Stimulated activated CD4-positive, alpha-beta T cell treated with anti-CD3 and anti-CD28 coated beads, TNF-alpha, amount 100 ng/mL, for 24 hours (primary cell): ENCODE data around the gene HLA-DMB.
A peak's percentile ranks its signal among the peaks of the same experiment; 100 is the strongest.

Experiments used
- DNase-seq, 3 experiments: peaks; one replicate each; pipeline ENCODE4 v3.0.0-alpha.2; 2020; ENCODE audit warnings: low read depth in 3 of 3

Gene HLA-DMB

DNA sequence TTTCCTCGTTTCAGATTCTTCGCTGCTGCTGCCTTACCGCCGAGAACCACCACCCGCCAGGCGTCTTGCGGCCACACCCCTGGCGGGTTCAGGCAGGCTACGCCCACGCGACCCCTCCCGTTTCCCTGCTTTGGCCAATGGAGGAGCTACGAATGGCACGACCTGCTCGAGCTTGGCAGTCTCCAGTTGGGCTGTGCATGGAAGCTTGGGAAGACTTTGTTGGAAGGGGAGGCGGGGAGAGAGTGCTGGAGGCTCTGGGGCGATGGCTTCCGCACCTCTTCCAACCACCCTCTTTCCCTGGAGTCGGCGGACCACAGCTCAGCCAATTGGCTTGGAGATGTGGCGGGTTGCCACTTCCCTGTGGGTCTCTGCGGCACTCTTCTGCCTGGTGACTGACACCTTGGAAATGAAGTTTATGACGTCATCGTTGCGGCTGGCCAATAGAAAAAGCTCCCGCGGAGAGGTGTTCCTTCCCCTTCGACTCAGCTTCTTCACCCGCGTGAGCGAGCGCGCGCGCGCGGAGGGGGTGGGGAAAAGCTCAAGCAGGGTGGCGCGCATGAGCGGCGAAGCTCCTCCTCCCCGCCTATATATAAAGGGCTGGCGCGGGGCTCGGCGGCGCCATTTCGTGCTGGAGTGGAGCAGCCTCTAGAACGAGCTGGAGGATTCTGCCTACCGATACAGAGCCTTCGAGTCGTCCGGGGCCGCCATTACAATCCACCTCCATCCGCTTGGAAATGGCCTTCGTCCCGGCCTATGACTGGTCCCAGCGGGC lies 30.9 kb upstream of the HLA-DMB start:
- peak; percentile 98 to 99 (median 99) for DNase-seq

DNA sequence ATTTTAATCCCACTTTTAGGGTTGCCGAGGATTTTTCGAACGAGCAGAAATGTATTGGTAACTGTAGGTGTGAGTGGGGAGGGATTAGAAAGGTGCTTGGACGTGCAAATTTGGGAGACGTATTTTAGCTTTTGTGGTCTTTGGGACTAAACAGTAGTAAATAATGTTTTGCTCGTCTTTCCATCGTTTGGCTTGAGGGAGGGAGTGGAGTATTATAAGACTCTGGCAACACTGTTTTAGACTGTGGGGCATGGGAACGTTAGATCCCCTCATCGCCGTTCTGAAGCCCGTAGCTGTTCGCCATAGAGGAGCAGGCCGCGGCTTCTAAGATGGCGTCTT lies 30.4 kb upstream of the HLA-DMB start:
- DNase-seq: no peak

DNA sequence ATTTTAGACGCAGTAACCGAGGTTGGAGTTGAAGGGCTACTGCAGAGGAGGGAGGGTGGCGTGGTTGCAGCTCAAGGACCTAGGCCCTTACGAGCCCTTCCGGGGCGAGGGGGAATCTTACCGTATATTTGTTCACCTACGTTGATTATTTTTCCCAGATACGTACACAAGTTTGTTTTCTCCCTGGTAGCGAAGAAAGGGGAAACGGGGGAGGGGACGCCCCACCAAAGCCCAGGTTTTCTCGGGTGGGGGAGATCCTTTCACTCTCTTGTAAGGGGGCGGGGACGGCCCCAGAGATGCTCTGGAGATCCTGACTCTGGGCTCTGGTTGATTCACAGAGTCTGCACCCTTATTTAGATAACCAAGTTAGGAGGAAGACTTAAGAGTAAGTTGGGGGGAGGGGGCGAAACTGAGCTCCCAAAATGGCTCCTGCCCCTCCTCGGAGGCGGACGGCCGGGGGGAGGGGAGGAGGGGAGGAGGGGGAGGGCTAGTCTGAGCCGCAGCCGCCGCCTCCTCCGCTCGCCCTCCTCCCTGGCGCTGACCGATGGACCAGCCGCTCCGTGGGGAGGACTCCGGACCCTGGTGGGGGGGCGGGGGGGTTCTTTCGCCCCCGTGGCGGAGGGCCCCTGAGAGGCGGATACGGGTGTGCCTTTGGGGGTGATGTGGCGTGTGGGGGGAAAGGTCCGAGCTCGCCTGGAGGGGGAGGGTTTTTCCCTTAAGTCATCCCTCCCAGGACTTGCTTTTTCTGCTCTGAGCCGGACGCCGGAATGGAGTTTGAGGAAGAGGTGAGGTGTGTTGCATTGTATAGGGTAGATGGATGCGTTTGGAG lies 29.8 kb upstream of the HLA-DMB start:
- DNase-seq: peak; percentile 71 to 84 (median 84)

DNA sequence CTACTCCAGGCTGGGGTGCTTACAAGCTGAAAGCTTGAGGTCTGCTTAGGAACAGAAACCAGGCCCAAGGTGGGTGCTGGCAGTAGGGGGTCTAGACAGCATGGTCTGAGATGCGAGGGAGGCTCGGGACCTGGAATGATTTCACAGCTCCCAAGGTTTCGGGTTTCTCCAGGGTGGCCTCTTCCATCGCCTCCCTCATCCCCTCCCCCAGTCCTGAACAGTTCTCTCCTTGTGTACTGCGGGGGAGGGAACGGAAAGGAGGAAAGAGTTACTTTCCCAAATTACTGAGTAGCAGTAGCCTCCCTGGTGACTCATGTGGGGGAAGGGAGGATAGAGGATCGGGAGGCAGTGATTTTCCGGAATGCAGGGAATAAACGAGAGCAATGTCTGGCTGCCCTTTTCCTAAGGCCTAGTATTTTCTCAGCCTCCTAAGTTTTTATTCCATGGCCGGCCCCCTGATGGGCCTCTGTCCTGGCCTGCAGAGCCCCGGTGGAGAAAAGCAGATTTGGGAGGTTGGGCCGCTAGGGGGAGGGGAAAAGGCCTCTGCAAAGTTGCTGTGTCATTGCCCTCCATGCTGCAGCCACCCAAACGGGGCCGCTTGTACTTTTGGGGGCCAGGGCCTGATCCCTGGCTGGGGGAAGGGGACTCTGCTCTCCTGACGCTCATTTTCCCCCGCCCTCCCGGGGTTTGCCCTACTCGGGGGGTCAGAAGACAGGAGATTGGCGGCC lies 29.0 kb upstream of the HLA-DMB start:
- DNase-seq: peak; percentile 62 to 74 (median 65)

DNA sequence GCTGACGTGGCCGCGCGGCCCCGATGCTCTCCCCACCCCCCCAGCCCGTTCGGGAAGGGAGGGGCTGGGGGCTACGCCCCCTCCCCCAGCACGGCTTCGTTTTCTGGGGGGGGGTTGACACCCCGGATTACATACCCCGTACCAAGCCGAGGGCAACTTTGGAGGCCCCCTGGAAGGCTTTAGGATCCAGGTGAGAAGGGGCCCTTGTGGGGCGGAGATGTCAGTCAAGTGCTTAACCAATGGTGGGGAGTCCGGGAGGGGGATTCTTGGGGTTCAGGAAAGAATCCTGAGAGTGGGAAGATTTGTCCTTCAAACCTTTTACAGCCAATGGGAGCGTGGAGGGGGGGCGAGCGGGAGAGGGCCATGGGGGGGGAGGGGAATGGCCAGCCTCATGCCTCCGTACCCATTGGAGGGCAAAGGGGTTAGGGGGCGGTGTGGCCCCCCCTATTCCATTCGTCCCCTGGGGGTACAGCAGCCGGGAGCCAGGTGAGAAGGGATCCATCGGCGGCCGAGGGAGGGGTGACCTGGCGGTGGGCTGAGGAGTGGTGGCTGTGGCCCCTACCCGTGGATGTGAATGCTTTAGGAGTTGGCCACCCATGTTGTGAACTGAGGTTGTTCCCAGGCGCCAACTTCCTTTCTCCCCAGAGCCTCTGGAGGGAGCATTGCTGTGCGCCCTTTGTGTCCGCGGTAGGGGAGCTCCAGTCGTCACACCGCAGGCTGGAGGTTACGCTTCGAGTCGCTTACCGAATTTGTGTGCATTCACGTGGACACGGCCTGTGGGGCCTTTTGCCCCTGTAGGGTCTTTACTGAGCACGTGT lies 28.2 kb upstream of the HLA-DMB start:
- DNase-seq: peak in 2 of 3 experiments; percentile 66 to 70

DNA sequence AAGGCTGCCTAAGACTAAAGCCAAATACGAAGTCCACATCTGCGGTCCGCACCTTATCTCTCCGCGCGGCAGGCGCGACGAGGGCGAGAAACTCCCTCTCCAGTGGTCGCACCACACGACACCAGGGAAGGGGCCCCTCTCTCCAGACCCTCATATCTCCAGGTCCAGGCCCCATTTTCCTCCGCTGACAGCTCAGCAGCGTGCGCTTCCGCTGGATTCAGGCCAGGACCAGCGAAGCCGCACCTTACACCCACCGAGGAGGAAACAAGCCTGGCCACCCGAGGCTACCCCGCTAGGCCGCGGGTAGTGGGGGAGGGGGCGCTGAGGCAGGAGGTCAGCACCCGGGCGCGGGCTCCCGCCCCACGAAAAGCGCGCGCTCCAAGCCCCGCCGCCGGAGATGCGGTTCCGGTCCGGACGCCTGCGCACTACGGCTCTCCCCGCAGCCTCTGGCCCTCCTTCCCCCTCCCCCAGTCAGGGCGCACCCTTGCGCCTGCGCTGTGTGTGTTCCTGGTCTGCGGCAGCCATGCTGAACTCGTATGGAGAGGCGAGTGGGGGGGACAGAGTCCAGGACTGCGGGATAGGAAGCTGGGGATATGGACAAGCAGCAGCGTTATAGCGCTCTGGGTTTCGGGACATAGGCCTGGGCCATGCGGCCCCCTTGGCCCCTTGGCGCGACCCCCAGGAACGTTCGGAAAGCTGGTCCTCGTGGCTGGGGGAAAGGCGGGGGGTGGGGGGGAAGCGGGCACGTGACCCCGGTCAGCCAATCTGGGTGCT lies 27.5 kb upstream of the HLA-DMB start, which contains the start of gene BRD2:
Gene BRD2 (plus strand): TSS at position 502 of the 774 bp plus-strand sequence. CDS start 4,305 bp downstream, outside the sequence.
- DNase-seq: peak; percentile 93 to 95 (median 94)

DNA sequence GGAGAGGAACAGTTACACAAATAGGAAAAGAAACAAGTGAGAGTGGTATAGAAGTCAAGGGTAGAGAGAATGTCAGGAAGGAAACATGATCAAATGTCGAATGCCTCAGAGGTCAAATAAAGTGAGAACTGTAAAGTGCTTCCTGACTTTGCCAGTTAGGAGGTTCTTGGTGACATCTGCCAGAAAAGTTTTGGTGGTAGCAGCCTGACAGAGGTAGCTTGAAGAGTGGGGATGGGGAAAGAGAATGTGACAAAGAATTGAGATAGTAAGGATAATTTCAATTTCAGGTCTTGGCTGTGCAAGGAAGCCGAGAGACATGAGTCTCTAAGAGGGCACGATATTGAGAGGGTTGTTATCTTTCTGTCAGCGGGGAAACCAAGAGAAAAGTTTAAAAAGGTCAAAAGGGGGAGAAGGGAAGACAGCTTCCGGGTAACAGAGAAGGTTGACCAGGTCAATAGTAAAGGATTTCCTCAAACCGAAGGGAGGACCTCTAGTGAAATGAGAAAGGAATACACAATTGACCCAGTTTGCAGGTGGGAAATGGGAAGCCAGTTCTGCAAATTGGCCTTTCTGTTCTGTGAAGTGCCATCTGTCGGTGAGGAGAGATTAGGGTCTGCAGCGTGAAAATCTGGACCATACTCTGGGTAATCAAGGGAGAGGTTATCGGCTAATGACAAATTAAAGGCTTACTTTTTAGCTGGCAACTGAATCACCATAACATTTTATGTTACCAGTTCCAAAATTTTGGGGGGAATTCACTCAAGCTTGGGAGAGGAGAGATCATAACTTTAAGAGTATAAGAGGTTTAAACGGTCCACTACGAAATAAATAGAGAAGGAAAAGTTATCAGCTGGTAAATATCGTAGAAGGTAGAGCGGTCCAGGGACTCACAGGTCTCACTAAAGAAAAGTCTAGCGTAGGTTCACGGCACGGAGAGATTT lies 26.6 kb upstream of the HLA-DMB start:
- DNase-seq: no peak

DNA sequence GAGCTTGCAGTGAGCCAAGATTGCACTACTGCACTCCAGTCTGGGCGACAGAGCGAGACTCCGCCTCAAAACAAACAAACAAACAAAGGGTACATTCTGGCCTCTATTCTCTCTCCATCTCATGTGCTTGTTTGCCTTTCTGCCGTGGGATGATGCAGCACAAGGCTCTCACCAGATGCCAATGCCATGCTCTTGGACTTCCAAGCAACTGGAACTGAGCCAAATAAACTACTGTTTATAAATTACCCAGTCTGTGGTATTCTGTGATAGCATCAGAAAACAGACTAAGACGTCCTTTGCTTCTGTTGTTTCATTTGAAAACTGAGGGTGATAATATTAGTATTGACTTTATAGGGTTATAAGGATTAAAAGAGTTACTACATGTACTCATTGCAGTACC lies 23.9 kb upstream of the HLA-DMB start:
- no peak for DNase-seq

DNA sequence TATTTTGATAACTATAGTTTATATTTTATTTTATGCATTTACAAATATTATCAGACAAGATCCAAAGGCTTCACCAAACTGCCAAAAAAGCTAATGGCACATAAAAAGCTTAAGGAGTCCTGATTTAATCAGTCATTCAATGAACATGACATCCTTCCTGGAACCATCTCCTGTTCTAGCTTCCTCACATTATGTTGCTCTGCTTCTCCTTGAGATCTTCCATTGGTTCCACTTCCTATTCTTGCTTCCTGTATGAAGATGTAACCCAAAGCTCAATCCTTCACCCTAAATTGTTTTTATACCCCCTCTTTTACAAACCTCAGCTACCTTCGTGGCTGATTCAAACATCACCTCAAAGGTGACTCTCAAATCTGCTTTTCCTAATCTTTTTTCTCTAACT lies 23.0 kb upstream of the HLA-DMB start:
- no peak for DNase-seq

DNA sequence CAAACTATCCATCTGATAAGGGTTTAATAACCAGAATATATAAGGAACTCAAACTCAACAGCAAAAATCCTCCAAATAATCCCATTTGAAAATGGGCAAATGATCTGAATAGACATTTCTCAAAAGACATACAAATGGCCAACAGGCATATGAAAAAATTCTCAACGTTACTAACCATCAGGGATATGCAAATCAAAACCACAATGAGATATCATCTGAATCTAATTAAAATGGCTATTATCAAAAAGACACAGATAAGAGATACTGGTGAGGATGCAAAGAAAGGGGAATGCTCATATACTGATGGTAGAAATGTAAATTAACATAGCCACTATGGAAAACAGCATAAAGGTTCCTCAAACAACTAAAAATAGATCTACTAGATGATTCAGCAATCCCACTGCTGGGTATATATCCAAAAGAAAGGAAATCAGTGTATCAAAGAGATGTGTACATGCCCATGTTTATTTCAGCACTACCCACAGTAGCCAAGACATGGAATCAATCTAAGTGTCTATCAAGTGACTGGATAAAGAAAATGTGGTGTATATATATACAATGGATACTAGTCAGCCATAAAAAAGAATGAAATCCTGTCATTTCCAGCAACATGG lies 21.5 kb upstream of the HLA-DMB start:
- no peak for DNase-seq

DNA sequence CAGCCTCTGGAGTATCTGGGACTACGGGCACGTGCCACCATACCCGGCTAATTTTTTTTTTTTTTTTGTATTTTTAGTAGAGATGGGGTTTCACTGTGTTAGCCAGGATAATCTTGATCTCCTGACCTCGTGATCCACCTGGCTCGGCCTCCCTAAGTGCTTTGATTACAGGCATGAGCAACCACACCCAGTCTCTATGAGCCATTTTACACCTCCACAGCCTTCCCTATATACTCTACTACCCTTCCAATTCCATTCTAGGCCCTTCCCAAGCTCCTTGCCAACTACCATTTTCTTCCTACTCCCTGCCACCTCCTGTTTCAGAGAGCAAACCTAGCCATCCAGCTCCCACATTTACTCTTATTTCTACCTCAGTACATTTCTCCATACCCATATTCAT lies 19.7 kb upstream of the HLA-DMB start:
- no peak for DNase-seq

DNA sequence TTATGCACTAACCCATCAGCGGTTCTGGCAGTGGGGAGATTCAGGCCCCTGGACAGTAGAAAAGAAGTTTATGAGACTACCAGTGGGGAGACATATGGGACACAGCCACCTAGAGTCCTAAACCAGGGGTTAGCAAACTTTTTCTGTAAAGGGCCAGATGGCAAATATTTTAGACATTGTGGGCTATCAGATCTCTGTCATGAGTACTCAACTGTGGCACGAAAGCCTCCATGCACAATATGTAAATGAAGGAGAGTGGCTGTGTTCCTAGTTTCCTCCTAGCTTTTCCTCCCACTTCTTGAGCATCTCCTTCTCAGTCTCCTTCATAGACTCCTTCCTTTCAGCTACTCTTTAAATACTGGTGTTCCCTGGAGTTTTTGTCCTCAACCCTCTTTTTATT lies 15.3 kb upstream of the HLA-DMB start:
- DNase-seq: no peak

DNA sequence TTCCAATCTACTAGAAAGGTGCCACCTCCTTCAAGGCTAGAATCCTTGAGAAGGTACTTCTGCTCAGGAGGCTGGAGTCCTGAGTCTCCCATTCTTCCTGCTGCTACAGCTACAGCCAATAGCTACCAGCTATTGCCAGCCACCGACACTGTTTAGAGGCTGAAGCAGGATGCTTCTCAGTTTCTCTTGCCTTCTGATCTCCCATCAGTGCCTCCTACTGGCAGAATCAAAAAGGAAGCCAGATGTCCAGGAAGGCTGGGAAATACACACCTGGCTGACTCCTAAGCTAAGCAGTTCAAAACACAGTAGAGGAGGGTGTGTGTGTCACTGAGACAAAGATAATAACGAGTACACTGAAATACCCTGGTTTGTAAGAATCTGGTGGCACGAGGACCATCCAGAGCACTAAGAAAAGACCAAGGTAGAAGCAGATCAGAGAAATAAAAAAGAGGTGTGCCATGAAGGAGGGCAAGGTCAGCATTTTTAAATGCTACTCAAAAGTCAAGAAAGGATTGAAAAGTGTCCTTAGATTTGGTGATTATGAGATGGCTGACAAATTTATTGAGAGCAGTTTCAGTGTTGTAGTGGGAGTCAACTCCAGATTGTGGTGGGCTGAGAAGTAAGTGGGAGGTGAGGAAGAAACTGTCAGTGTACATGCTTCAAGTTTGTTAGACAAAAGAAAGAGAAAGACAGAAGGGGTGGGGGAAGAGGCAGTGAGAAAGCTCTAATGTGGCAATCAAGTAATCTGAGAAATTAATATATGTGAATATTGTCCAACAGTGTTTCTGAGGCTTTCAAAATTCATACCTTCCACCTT lies 14.4 kb upstream of the HLA-DMB start:
- DNase-seq: no peak

DNA sequence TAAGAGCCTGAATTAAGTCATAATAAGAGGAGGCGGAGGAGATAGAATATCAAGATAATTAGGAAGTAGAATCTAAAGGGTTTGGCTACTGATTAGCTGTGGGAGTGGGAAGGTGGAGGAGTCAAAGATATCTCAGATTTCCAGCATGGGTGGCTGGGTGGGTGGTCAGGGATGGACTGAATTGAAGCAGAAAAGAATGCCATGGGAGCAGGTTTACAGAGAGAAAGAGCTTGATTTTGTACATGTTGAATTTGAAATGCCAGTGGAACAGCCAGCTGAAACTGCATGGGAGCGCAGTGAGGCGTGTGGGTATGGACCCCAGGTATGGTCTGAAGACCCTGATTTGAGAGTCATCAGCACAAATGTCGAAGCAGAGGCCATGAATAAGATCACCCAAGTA lies 13.4 kb upstream of the HLA-DMB start:
- no peak for DNase-seq

DNA sequence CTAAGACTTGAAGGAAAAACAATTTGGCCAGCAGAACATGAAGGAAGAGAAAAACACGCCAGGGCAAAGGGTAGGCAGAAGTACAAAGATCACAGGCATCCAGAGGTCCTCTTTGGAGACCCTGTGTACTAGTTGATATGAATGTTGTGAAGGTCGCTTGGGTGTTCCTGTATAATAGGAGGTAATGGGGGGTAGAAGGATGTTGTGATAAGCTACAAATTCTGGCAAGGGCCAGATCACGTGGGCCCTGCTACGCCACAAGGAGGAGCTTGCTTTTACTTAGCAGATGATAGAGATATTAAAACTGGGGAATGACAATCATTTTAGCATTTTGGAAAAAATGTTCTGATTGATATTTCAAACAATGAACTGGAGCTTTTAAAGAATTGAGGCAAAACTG lies 12.9 kb upstream of the HLA-DMB start:
- no peak for DNase-seq

DNA sequence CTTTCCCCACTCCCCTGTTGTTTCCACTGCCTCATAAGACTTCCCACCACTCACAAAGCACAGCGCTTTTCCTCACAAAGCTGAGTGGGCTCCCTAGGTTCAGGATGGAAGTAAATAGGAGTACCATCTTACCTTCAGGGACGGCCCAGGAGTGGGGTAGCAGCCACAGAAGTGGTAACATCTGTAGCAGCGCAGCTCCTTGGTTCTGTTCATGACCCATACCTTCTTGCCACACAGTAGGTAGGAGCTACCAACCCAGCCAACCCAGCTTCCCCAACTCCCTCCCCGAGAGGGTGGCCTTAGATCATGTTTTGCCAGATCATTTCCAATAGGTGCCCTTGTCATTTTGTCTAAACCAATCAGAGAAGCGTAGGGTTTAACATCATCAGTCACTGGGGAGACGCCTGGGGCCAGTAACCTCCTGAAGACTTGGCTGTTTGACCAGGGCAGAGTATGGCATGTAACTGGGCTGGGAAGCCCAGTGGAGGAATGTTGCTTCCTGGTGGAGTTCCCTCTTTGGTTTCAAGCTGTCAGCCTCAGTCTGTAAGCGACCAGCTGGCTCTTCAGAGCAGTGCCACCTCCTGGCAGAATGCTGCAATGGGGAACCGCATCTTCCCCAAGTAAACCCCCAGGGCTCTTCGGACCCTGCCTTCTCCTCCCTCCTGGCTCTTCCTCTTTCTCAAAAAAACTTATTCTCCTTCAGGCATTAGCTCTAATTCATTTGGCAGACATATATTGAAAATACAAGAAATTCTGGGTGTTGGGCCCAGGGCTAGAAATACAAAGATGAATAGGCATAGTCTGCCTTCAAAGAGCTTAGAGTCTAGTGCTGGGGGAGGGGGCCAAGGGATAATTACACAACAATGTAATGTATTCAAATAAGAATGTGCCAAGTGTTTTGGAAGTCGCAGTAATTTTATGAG lies 12.2 kb upstream of the HLA-DMB start, which contains the start of gene HLA-DMA:
Gene HLA-DMA (minus strand): TSS at position 281 of the 923 bp plus-strand sequence. CDS start 61 bp downstream, at position 220.
- DNase-seq: peak in 1 of 3 experiments; percentile 61

DNA sequence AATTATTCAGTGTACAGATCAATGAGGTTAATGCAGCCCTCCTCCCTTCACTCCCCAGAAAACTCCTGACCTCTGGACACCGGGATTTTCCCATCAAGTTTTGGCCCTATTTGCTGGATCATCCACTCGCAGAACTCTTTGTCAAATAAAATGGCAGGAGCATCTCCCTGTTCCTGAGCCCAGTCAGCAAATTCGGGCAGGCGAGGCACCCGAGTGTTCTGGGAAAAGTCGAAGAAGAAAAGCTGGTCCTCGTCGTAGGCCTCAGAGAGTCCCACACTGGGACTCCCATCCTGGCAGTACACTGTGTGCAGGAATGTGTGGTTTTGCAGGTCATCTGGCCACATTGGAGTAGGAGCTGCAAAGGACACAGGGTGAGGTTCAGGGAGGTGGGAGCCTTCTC lies 9.6 kb upstream of the HLA-DMB start:
- no peak for DNase-seq
